Epithelial cell of esophagus (primary cell): ENCODE results near the gene SARDH.

Experiments
- DNase-seq: peaks from one replicate; pipeline ENCODE4 v3.0.0; 2010; ENCODE audit warnings: low read depth
- H3K4me3 ChIP-seq: 2 replicates; pipeline ENCODE4 v1.5.1; 2011; ENCODE audit warnings: mild to moderate bottlenecking, low read length, control low read depth
- TF ChIP-seq, protein P1 (sequence below): IDR thresholded peaks from 2 replicates; pipeline ENCODE4 v1.5.1; 2011; ENCODE audit warnings: low read depth, mild to moderate bottlenecking, low read length, control low read depth, inconsistent platforms; ENCODE audit not compliant: insufficient read depth; ENCODE audit errors: missing control alignments

Gene SARDH

GRCh38 chr9:133706307-133707050 lies 31.7 kb downstream of the SARDH start:
- TF ChIP-seq, protein P1, sequence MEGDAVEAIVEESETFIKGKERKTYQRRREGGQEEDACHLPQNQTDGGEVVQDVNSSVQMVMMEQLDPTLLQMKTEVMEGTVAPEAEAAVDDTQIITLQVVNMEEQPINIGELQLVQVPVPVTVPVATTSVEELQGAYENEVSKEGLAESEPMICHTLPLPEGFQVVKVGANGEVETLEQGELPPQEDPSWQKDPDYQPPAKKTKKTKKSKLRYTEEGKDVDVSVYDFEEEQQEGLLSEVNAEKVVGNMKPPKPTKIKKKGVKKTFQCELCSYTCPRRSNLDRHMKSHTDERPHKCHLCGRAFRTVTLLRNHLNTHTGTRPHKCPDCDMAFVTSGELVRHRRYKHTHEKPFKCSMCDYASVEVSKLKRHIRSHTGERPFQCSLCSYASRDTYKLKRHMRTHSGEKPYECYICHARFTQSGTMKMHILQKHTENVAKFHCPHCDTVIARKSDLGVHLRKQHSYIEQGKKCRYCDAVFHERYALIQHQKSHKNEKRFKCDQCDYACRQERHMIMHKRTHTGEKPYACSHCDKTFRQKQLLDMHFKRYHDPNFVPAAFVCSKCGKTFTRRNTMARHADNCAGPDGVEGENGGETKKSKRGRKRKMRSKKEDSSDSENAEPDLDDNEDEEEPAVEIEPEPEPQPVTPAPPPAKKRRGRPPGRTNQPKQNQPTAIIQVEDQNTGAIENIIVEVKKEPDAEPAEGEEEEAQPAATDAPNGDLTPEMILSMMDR: no peak
- H3K4me3 ChIP-seq: no peak overlapping the region
- DNase-seq: no peak

DNA sequence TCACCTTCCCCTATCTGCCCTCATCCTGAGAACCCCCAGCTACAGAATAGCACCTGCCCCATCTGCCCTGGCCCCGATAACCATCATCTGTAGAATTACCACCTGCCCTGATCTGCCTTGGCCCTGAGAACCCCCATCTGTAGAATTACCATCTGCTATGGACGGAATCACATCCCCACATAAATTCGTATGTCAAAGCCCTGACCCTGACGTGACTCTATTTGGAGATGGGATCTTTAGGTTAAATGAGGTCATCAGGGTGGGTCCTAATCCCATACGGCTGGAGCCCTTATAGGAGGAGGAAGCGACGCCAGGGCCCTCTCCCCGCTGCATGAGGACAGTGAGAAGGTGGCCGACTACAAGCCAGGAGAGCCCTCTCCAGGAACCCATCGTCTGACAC lies 32.6 kb downstream of the SARDH start:
- no peak for DNase-seq
- H3K4me3 ChIP-seq: no peak overlapping the region
- TF ChIP-seq, protein P1: no peak

DNA sequence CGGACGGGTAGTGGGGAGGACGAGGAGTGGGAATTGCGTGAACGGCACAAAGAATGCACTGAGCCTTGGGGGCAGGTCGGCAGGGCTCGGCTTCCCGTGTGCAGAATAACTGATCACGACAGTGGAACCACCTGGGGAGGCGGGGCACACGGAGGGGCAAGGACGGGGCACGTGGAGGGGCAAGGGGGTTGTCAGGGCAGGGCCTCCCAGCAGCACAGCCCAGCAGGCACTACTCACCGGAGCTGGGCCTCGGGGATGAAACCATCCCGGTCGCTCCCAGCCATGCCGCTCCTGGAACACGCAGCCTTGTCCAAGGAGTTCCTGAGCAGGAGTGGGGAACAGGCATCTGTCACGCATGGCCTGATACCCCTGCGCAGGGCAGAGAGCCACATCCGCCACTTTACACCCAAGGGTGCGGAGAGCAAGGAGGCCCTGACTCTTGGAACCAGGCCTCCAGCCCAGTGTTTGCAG lies 33.4 kb downstream of the SARDH start:
- DNase-seq: no peak
- TF ChIP-seq, protein P1: no peak
- no peak overlapping the region for H3K4me3 ChIP-seq

GRCh38 chr9:133703591-133704399 lies 34.4 kb downstream of the SARDH start:
- no peak for DNase-seq
- H3K4me3 ChIP-seq: no peak overlapping the region
- TF ChIP-seq, protein P1: no peak

- H3K4me3 ChIP-seq: no peak overlapping the region
- TF ChIP-seq, protein P1: no peak
- no peak for DNase-seq
Observed at GRCh38 chr9:133702798-133703590, 35.2 kb downstream of the SARDH start.

DNA sequence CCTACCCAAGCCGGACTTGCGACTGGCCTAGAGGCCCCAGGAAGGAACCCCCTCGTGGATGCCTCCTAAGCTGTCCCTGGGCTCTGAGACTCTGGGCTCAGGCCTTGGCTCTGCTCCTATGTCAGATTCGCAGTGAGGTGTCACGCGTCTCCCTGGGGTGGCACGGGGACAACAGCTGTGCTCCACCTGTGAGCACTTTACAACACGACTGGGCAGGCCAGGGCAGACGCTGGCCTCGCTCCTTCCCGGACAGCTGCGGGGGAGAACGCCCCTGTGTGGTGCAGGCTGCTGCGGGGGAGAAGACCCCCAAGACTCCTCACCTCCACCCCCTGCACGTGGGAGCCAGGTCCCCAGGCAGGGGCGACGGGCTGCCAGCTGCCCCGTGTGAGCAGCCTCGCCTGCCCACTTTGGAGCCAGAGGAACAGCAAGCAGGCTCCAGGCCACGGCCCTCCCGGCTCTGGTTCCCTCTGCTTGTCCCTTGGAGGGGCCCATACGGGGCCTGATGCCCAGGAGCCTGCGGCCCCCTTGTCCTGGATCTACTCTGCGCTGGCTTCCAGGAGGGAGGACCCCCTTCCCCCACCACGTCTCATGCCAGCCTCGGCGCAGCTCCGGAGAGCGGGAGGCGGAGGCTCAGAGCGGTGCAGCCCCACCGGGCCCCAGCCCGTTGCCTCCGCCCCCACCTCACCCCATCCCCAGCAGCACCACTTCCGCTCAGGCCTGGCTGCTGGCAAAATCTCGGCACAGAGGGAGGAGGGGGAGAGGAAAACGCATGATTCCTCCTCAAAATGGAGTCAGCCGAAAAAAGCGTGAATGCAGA lies 36.0 kb downstream of the SARDH start:
- TF ChIP-seq, protein P1: no peak
- DNase-seq: no peak
- no peak overlapping the region for H3K4me3 ChIP-seq
